ENCODE measurements around the gene CDH13. TPM values are rescaled to one million over a fixed set of nuclear protein-coding genes. Genes with fewer than 3 reads are reported as not detected.
A peak's percentile ranks its signal among the peaks of the same experiment; 100 is the strongest.

CDH13 gene
- total RNA-seq, 2 donors from 2014 or later, result 2.9 TPM; not detected in 1

GRCh38 chr16:82860071-82860470, 233.3 kb downstream of the CDH13 start:
- intact Hi-C loops (cut with DNase I), result no loop called here
- 82 to 87% methylated on average over 7 of the region's 7 CpGs for WGBS, 2 donors
- Histone ChIP-seq H3K27me3 (no peaks in the 10 kb centered on the region), H3K27ac (no peak overlapping the region), H3K4me1 (no peaks in the 10 kb centered on the region), H3K9me3 (no peaks in the 10 kb centered on the region), H3K36me3 (replicated peaks in 1 of 2; ENCODE audit: insufficient read depth in 1 of 2, low read depth in 2 of 2) (no peaks in the 10 kb centered on the region), H3K4me3 (no peak overlapping the region)
- DNase-seq, result no peak
- ATAC-seq, result no peak
- TF ChIP-seq CTCF (IDR thresholded peaks at IDR 0.05) (no peak), POLR2A (IDR thresholded peaks at IDR 0.05) (no peak)

- no peak for DNase-seq
- H3K27ac ChIP-seq, result no peak overlapping the region
- no peaks in the 10 kb centered on the region for H3K36me3 ChIP-seq (replicated peaks in 1 of 2; ENCODE audit: insufficient read depth in 1 of 2, low read depth in 2 of 2)
- H3K4me3 ChIP-seq, result no peak overlapping the region
- no peaks in the 10 kb centered on the region for H3K9me3 ChIP-seq
- no peak for ATAC-seq
- H3K27me3 ChIP-seq, result no peaks in the 10 kb centered on the region
- no peaks in the 10 kb centered on the region for H3K4me1 ChIP-seq
- TF ChIP-seq POLR2A (IDR thresholded peaks at IDR 0.05), result no peak
- no peak for TF ChIP-seq CTCF (IDR thresholded peaks at IDR 0.05)
- WGBS, 2 donors, result 80 to 87% methylated on average over 1 of the region's 1 CpG
- intact Hi-C loops (cut with DNase I), result no loop called here
Observed at GRCh38 chr16:82862057-82862456, 235.3 kb downstream of the CDH13 start.

GRCh38 chr16:82864332-82865040, 237.7 kb downstream of the CDH13 start:
- H3K4me3 ChIP-seq, result no peak overlapping the region
- H3K27me3 ChIP-seq, result no peaks in the 10 kb centered on the region
- H3K9me3 ChIP-seq, result no peaks in the 10 kb centered on the region
- DNase-seq (no peak), ATAC-seq (no peak)
- H3K4me1 ChIP-seq, result peaks cover 16% of the 10 kb centered on the region
- WGBS, 2 donors, result 60 to 70% methylated on average over 9 of the region's 9 CpGs
- TF ChIP-seq POLR2A (IDR thresholded peaks at IDR 0.05) (no peak), CTCF (IDR thresholded peaks at IDR 0.05) (no peak)
- H3K27ac ChIP-seq, result no peak overlapping the region
- no peaks in the 10 kb centered on the region for H3K36me3 ChIP-seq (replicated peaks in 1 of 2; ENCODE audit: insufficient read depth in 1 of 2, low read depth in 2 of 2)
- intact Hi-C loops (cut with DNase I), result no loop called here

GRCh38 chr16:82865412-82865811, 238.6 kb downstream of the CDH13 start:
- no peak for DNase-seq
- Histone ChIP-seq H3K4me1 (peaks cover 16% of the 10 kb centered on the region), H3K36me3 (replicated peaks in 1 of 2; ENCODE audit: insufficient read depth in 1 of 2, low read depth in 2 of 2) (no peaks in the 10 kb centered on the region), H3K4me3 (no peak overlapping the region), H3K27me3 (no peaks in the 10 kb centered on the region), H3K27ac (no peak overlapping the region), H3K9me3 (no peaks in the 10 kb centered on the region)
- intact Hi-C loops (cut with DNase I), result no loop called here
- no peak for ATAC-seq
- TF ChIP-seq CTCF (IDR thresholded peaks at IDR 0.05) (no peak), POLR2A (IDR thresholded peaks at IDR 0.05) (no peak)
- 63 to 80% methylated on average over 4 of the region's 4 CpGs for WGBS, 2 donors

- H3K9me3 ChIP-seq, result no peaks in the 10 kb centered on the region
- no peak overlapping the region for H3K27ac ChIP-seq
- no peak overlapping the region for H3K4me3 ChIP-seq
- peaks cover 16% of the 10 kb centered on the region for H3K4me1 ChIP-seq
- ATAC-seq (no peak), DNase-seq (peak in 1 of 4 donors; percentile 13)
- H3K27me3 ChIP-seq, result no peaks in the 10 kb centered on the region
- H3K36me3 ChIP-seq (replicated peaks in 1 of 2; ENCODE audit: insufficient read depth in 1 of 2, low read depth in 2 of 2), result no peaks in the 10 kb centered on the region
- intact Hi-C loops (cut with DNase I), result no loop called here
- 29 to 37% methylated on average over 1 of the region's 1 CpG for WGBS, 2 donors
- no peak for TF ChIP-seq CTCF (IDR thresholded peaks at IDR 0.05)
- TF ChIP-seq POLR2A (IDR thresholded peaks at IDR 0.05), result no peak
Observed at GRCh38 chr16:82867485-82867884, 240.7 kb downstream of the CDH13 start.

Data from body of pancreas (tissue), 4 donors.